GM23338 (cell line): ENCODE results near the gene NUP214. TPM values are rescaled to one million over a fixed set of nuclear protein-coding genes. Genes with fewer than 3 reads are reported as not detected.

Experiments used
- ATAC-seq: fragments of 200-7000 bp; cut with Tn5 transposase; 3 replicates; pipeline ENCODE4 v1.9.1; 2020
- DNase-seq: peaks from one replicate; pipeline ENCODE4 v3.0.0-alpha.2; 2015; ENCODE audit warnings: low spot score
- H2AFZ ChIP-seq: fragments of 200-600 bp; sonication (generic); 2 replicates; pipeline ENCODE4 v1.8.0; 2016; ENCODE audit warnings: antibody characterized with exemption, mild to moderate bottlenecking, moderate library complexity
- H3F3A ChIP-seq: fragments of 200-600 bp; sonication (generic); replicated peaks from 2 replicates; pipeline ENCODE4 v1.8.0; 2017; ENCODE audit warnings: antibody characterized with exemption, mixed run types, low read depth
- H3K27ac ChIP-seq: fragments of 200-600 bp; sonication (generic); 2 replicates; pipeline ENCODE4 v1.6.1; 2016; ENCODE audit warnings: low read depth
- H3K27me3 ChIP-seq: fragments of 200-600 bp; sonication (generic); 2 replicates; pipeline ENCODE4 v1.8.0; 2016; ENCODE audit warnings: mild to moderate bottlenecking, mixed run types, moderate library complexity; ENCODE audit not compliant: insufficient read depth
- H3K36me3 ChIP-seq: fragments of 200-600 bp; sonication (generic); 2 replicates; pipeline ENCODE4 v1.8.0; 2016; ENCODE audit warnings: mild to moderate bottlenecking; ENCODE audit not compliant: insufficient read depth
- H3K4me1 ChIP-seq: fragments of 200-600 bp; sonication (generic); 2 replicates; pipeline ENCODE4 v1.8.0; 2016; ENCODE audit warnings: mild to moderate bottlenecking, moderate library complexity; ENCODE audit not compliant: insufficient read depth
- H3K4me2 ChIP-seq: fragments of 200-600 bp; sonication (generic); 2 replicates; pipeline ENCODE4 v1.7.1; 2017; ENCODE audit warnings: mixed run types
- H3K4me3 ChIP-seq: fragments of 200-600 bp; sonication (generic); 2 replicates; pipeline ENCODE4 v1.6.1; 2016; ENCODE audit warnings: mixed run types
- H3K79me2 ChIP-seq: fragments of 200-600 bp; sonication (generic); replicated peaks from 2 replicates; pipeline ENCODE4 v1.8.0; 2017; ENCODE audit warnings: mild to moderate bottlenecking; ENCODE audit not compliant: insufficient read depth
- H3K9me2 ChIP-seq: fragments of 200-600 bp; sonication (generic); 2 replicates; pipeline ENCODE4 v1.8.0; 2017; ENCODE audit not compliant: insufficient read depth
- H4K20me1 ChIP-seq: fragments of 200-600 bp; sonication (generic); replicated peaks from 2 replicates; pipeline ENCODE4 v1.8.0; 2017; ENCODE audit warnings: mild to moderate bottlenecking; ENCODE audit not compliant: insufficient read depth
- H3K27ac Mint-ChIP-seq: 2 replicates; pipeline ENCODE4 v1.8.0; 2020; ENCODE audit warnings: inconsistent platforms, mild to moderate bottlenecking, moderate library complexity, mixed read lengths
- H3K27me3 Mint-ChIP-seq: 3 replicates; pipeline ENCODE4 v1.8.0; 2022; ENCODE audit warnings: low read depth, mild to moderate bottlenecking, moderate library complexity, mixed read lengths, inconsistent platforms; ENCODE audit not compliant: insufficient read depth, poor library complexity
- H3K36me3 Mint-ChIP-seq: 3 replicates; pipeline ENCODE4 v1.8.0; 2021; ENCODE audit warnings: low read depth, mild to moderate bottlenecking, inconsistent platforms, moderate library complexity, mixed read lengths
- H3K4me1 Mint-ChIP-seq: 3 replicates; pipeline ENCODE4 v1.8.0; 2020; ENCODE audit warnings: mild to moderate bottlenecking, inconsistent platforms, mixed read lengths
- H3K4me3 Mint-ChIP-seq: 3 replicates; pipeline ENCODE4 v1.8.0; 2021; ENCODE audit warnings: moderate library complexity, mild to moderate bottlenecking, inconsistent platforms, mixed read lengths
- H3K9me3 Mint-ChIP-seq: 3 replicates; pipeline ENCODE4 v1.8.0; 2020; ENCODE audit warnings: moderate library complexity, mild to moderate bottlenecking, inconsistent platforms, mixed read lengths
- CREB1 ChIP-seq: fragments of 250-450 bp; sonication (Bioruptor Pico); IDR thresholded peaks from 2 replicates; pipeline ENCODE4 v1.5.0; 2020; ENCODE audit warnings: low read depth, mild to moderate bottlenecking, moderate library complexity
- EZH2 ChIP-seq: fragments of 200-600 bp; sonication (generic); IDR thresholded peaks from one replicate; pipeline ENCODE4 v1.8.0; 2017; ENCODE audit warnings: antibody characterized with exemption, mild to moderate bottlenecking, low read depth; ENCODE audit not compliant: unreplicated experiment
- POLR2AphosphoS5 ChIP-seq: IDR thresholded peaks from 2 replicates; pipeline ENCODE4 v1.6.1; 2016; ENCODE audit warnings: antibody characterized with exemption, low read depth
- STAT1 ChIP-seq: IDR thresholded peaks from one replicate; pipeline ENCODE4 v1.6.1; 2016; ENCODE audit warnings: antibody characterized with exemption; ENCODE audit not compliant: unreplicated experiment
- ZNF114 ChIP-seq: fragments of 250-450 bp; sonication (Bioruptor Pico); IDR thresholded peaks from 2 replicates; pipeline ENCODE4 v1.5.0; 2020; ENCODE audit warnings: mild to moderate bottlenecking, moderate library complexity
- long read RNA-seq: library from polyadenylated mRNA; unstranded; transcript quantifications from one replicate; pipeline ENCODE4 v2.0.0, GENCODE V29; 2020; ENCODE audit not compliant: unreplicated experiment
- polyA plus RNA-seq: library from polyadenylated mRNA; unstranded; fragments of >200 nt; fragmentation: Nextera tagmentation; extraction: Ambion mirVana; gene quantifications from 2 replicates; pipeline ENCODE4 v1.2.1, GENCODE V29; 2016
- total RNA-seq: library from RNA; depleted of rRNA; stranded (reverse); fragments of >200 nt; shearing (Covaris generic); gene quantifications from 2 replicates; pipeline ENCODE4 v1.2.3, GENCODE V29; 2014; rRNA removed
- TF ChIP-seq, protein P1 (sequence below): IDR thresholded peaks from one replicate; pipeline ENCODE4 v1.6.1; 2018; ENCODE audit warnings: antibody characterized with exemption; ENCODE audit not compliant: unreplicated experiment
- TF ChIP-seq, protein P2 (sequence below): IDR thresholded peaks from 2 replicates; pipeline ENCODE4 v1.6.1; 2016; ENCODE audit warnings: antibody characterized with exemption

Gene NUP214
- 33.3 and 57.0 TPM in 2 replicates for total RNA-seq
- polyA plus RNA-seq = 36.0 and 44.5 TPM in 2 replicates
- long read RNA-seq, partial matches to known transcripts = 13 of 14 reads
- long read RNA-seq, other reads (novel, unspliced or antisense) = 1 of 14 reads

DNA sequence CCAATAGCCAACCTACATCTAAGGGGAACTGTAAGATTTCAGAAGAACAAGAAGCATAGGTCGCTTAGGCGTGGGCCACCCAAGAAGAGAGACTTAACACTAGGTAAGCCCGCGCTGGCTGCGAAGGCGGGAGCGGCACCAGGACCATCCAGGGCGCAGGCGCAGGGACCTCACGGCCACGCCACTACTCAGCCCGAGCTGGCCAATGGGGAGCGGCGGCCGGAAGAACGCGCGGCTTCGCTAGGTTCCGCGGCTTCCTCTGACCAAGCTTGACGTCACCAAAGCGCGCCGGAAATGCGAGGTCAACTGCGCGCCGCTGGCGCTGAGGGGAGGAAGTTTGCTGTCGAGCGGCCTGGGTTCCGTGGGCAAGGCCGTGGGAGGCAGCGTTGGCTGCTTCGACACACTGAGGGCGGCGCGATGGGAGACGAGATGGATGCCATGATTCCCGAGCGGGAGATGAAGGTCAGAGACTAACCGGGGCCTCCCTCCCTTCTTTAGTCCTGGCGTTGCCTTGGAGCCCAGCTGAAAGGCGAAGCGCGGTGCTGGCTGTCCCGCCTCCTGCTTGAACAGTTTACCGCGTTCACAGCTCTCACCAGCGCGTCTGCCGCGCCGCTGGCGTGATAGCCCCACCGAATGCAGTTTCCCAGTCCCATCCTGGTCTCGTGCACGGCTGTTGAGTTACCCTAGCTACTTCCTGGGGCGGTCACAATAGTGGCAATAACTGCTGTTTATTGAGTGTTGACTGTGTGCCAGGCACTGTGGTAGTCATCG is at the start of gene NUP214:
TSS of gene NUP214 (plus strand) at position 299 of the 771 bp plus-strand sequence. CDS start at position 418, 119 bp downstream.
- Histone ChIP-seq H3K9me2 (no peaks in the 10 kb centered on the region), H3K4me3 (peak within 1 kb of the TSS; percentile 98), H3K79me2 (peaks cover 23% of the 10 kb centered on the region), H3K4me2 (peak within 1 kb of the TSS; percentile 98), H3F3A (peaks cover 23% of the 10 kb centered on the region; the same call in 1 of the 2 replicates), H3K4me1 (peaks cover 7% of the 10 kb centered on the region), H4K20me1 (peaks cover 13% of the 10 kb centered on the region; the same call in 1 of the 2 replicates), H3K36me3 (peaks cover 30% of the 10 kb centered on the region), H2AFZ (peak within 1 kb of the TSS; percentile 88), H3K27ac (peak within 1 kb of the TSS; percentile 97), H3K27me3 (no peaks in the 10 kb centered on the region)
- peaks cover 44% of the 10 kb centered on the region for H3K36me3 Mint-ChIP-seq
- H3K4me3 Mint-ChIP-seq = peak within 1 kb of the TSS; percentile 98
- peak within 1 kb of the TSS; percentile 99 for H3K27ac Mint-ChIP-seq
- TF ChIP-seq CREB1 (CRISPR knock-in tag) (peak; percentile 100), POLR2AphosphoS5 (peak; percentile 95), STAT1 (no peak), EZH2 (no peak), ZNF114 (no peak)
- TF ChIP-seq, protein P1, sequence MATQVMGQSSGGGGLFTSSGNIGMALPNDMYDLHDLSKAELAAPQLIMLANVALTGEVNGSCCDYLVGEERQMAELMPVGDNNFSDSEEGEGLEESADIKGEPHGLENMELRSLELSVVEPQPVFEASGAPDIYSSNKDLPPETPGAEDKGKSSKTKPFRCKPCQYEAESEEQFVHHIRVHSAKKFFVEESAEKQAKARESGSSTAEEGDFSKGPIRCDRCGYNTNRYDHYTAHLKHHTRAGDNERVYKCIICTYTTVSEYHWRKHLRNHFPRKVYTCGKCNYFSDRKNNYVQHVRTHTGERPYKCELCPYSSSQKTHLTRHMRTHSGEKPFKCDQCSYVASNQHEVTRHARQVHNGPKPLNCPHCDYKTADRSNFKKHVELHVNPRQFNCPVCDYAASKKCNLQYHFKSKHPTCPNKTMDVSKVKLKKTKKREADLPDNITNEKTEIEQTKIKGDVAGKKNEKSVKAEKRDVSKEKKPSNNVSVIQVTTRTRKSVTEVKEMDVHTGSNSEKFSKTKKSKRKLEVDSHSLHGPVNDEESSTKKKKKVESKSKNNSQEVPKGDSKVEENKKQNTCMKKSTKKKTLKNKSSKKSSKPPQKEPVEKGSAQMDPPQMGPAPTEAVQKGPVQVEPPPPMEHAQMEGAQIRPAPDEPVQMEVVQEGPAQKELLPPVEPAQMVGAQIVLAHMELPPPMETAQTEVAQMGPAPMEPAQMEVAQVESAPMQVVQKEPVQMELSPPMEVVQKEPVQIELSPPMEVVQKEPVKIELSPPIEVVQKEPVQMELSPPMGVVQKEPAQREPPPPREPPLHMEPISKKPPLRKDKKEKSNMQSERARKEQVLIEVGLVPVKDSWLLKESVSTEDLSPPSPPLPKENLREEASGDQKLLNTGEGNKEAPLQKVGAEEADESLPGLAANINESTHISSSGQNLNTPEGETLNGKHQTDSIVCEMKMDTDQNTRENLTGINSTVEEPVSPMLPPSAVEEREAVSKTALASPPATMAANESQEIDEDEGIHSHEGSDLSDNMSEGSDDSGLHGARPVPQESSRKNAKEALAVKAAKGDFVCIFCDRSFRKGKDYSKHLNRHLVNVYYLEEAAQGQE = no peak
- TF ChIP-seq, protein P2, sequence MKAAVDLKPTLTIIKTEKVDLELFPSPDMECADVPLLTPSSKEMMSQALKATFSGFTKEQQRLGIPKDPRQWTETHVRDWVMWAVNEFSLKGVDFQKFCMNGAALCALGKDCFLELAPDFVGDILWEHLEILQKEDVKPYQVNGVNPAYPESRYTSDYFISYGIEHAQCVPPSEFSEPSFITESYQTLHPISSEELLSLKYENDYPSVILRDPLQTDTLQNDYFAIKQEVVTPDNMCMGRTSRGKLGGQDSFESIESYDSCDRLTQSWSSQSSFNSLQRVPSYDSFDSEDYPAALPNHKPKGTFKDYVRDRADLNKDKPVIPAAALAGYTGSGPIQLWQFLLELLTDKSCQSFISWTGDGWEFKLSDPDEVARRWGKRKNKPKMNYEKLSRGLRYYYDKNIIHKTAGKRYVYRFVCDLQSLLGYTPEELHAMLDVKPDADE = peak; percentile 91
- peak; percentile 99 for DNase-seq
- H3K9me3 Mint-ChIP-seq = no peaks in the 10 kb centered on the region
- peaks cover 11% of the 10 kb centered on the region for H3K27me3 Mint-ChIP-seq
- peak; percentile 99 for ATAC-seq
- H3K4me1 Mint-ChIP-seq = peaks cover 8% of the 10 kb centered on the region; the same call in 1 of the 3 replicates
